Activated T-cell treated with anti-CD3 and anti-CD28 coated beads for 48 hours (primary cell): Measurements from ENCODE around the gene SYTL5.

Experiments
- DNase-seq: peaks from one replicate; pipeline ENCODE4 v3.0.0-alpha.2; 2020; ENCODE audit warnings: low read depth

The SYTL5 gene

GRCh38 chrX:38089173-38089982 lies 83.0 kb downstream of the SYTL5 start:
- no peak for DNase-seq

- DNase-seq, result no peak
Observed at GRCh38 chrX:38095971-38096529, 89.7 kb downstream of the SYTL5 start.

GRCh38 chrX:38099688-38100087 lies 93.3 kb downstream of the SYTL5 start:
- DNase-seq, result no peak

- no peak for DNase-seq
Observed at GRCh38 chrX:38102240-38102639, 95.9 kb downstream of the SYTL5 start.

- no peak for DNase-seq
Observed at GRCh38 chrX:38102875-38103274, 96.5 kb downstream of the SYTL5 start.

- DNase-seq, result no peak
Observed at GRCh38 chrX:38103857-38104812, 97.8 kb downstream of the SYTL5 start.

- no peak for DNase-seq
Observed at GRCh38 chrX:38105216-38105725, 98.9 kb downstream of the SYTL5 start.

GRCh38 chrX:38106991-38107655 lies 100.8 kb downstream of the SYTL5 start:
- DNase-seq, result no peak

- no peak for DNase-seq
Observed at GRCh38 chrX:38108364-38108763, 102.0 kb downstream of the SYTL5 start.

- no peak for DNase-seq
Observed at GRCh38 chrX:38109042-38109898, 102.9 kb downstream of the SYTL5 start.

- no peak for DNase-seq
Observed at GRCh38 chrX:38110231-38110630, 103.9 kb downstream of the SYTL5 start.

GRCh38 chrX:38111196-38111595 lies 104.8 kb downstream of the SYTL5 start:
- no peak for DNase-seq

GRCh38 chrX:38112566-38112965 lies 106.2 kb downstream of the SYTL5 start:
- no peak for DNase-seq

- no peak for DNase-seq
Observed at GRCh38 chrX:38116706-38117105, 110.4 kb downstream of the SYTL5 start.

- no peak for DNase-seq
Observed at GRCh38 chrX:38117485-38117884, 111.1 kb downstream of the SYTL5 start.

- DNase-seq, result no peak
Observed at GRCh38 chrX:38124000-38124399, 117.6 kb downstream of the SYTL5 start.

- no peak for DNase-seq
Observed at GRCh38 chrX:38126179-38126578, 119.8 kb downstream of the SYTL5 start.

- DNase-seq, result no peak
Observed at GRCh38 chrX:38127961-38128360, 121.6 kb downstream of the SYTL5 start.

GRCh38 chrX:38129366-38129765 lies 123.0 kb downstream of the SYTL5 start:
- no peak for DNase-seq

GRCh38 chrX:38138157-38138891 lies 132.0 kb downstream of the SYTL5 start:
- no peak for DNase-seq
